HFFc6 (cell line): ENCODE data around the gene NCR1. TPM values are rescaled to one million over a fixed set of nuclear protein-coding genes. Genes with fewer than 3 reads are reported as not detected.
"Not testable (repeated sequence)": the region's sequence is repeated elsewhere in the genome, so short reads cannot be mapped to it uniquely, and the experiment has no call there.

Experiments
- DNase-seq: peaks from one replicate; pipeline ENCODE4 v3.0.0-alpha.2; 2018
- H3K27ac Mint-ChIP-seq: 2 replicates; pipeline ENCODE4 v1.8.0; 2020; ENCODE audit warnings: mild to moderate bottlenecking, mixed read lengths
- H3K27me3 Mint-ChIP-seq: 2 replicates; pipeline ENCODE4 v1.8.0; 2021; ENCODE audit warnings: mild to moderate bottlenecking, moderate library complexity, mixed read lengths; ENCODE audit not compliant: insufficient read depth
- H3K36me3 Mint-ChIP-seq: 2 replicates; pipeline ENCODE4 v1.8.0; 2021; ENCODE audit warnings: low read depth, mixed read lengths
- H3K4me1 Mint-ChIP-seq: 2 replicates; pipeline ENCODE4 v1.8.0; 2020; ENCODE audit warnings: low read depth, mixed read lengths
- H3K4me3 Mint-ChIP-seq: 2 replicates; pipeline ENCODE4 v1.8.0; 2020; ENCODE audit warnings: mild to moderate bottlenecking, moderate library complexity, mixed read lengths
- H3K9me3 Mint-ChIP-seq: 2 replicates; pipeline ENCODE4 v1.8.0; 2020; ENCODE audit warnings: mild to moderate bottlenecking, mixed read lengths
- total RNA-seq, 6 experiments: library from RNA; stranded (reverse); fragmentation: NEBNext Ultra II Directional; extraction: Animal tissue kit (Norgen Biotek cat#: 25700); gene quantifications; 2 replicates in 1 of 6; 3 replicates in 5 of 6; pipeline ENCODE4 v1.2.3, GENCODE V29; 2021
- TF ChIP-seq, protein P1 (sequence below): fragments of 200-600 bp; sonication (generic); IDR thresholded peaks from 2 replicates; pipeline ENCODE4 v1.5.0; 2021; ENCODE audit warnings: antibody characterized with exemption, mild to moderate bottlenecking

Gene NCR1
- total RNA-seq, 6 experiments from 2014 or later, result not detected

DNA sequence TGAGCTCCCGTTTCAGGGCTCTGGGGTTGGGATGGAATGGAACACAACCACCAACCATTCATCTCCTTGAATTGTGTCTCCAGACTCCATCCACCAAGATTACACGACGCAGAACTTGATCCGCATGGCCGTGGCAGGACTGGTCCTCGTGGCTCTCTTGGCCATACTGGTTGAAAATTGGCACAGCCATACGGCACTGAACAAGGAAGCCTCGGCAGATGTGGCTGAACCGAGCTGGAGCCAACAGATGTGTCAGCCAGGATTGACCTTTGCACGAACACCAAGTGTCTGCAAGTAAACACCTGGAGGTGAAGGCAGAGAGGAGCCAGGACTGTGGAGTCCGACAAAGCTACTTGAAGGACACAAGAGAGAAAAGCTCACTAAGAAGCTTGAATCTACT lies 16.4 kb upstream of the NCR1 start:
- Mint-ChIP-seq H3K4me3 (no peak overlapping the region), H3K27me3 (no peaks in the 10 kb centered on the region; the same call in 1 of the 2 replicates), H3K4me1 (no peaks in the 10 kb centered on the region), H3K36me3 (no peaks in the 10 kb centered on the region; the same call in none of the 2 replicates), H3K27ac (no peak overlapping the region), H3K9me3 (peaks cover 36% of the 10 kb centered on the region)
- no peak for DNase-seq
- TF ChIP-seq, protein P1, sequence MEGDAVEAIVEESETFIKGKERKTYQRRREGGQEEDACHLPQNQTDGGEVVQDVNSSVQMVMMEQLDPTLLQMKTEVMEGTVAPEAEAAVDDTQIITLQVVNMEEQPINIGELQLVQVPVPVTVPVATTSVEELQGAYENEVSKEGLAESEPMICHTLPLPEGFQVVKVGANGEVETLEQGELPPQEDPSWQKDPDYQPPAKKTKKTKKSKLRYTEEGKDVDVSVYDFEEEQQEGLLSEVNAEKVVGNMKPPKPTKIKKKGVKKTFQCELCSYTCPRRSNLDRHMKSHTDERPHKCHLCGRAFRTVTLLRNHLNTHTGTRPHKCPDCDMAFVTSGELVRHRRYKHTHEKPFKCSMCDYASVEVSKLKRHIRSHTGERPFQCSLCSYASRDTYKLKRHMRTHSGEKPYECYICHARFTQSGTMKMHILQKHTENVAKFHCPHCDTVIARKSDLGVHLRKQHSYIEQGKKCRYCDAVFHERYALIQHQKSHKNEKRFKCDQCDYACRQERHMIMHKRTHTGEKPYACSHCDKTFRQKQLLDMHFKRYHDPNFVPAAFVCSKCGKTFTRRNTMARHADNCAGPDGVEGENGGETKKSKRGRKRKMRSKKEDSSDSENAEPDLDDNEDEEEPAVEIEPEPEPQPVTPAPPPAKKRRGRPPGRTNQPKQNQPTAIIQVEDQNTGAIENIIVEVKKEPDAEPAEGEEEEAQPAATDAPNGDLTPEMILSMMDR, result no peak

DNA sequence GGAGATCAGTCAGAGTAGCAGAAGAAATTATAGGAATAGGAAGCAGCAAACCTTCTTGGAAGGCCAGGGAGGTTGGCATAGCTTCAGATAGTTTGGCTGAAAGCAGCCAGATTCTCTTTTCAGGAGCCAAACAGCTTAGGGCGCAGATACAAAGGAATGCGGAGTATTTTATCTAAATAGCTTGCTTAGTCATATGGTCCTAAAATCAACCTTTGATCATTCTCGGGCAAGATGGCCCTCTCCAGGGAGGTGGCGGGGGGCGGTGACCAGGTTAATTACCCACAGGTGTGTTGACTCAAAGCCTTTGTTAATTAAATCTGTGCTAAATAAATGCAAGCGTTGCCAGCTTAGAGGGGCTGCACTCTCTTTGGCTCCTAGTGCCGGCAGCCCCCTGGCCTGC lies 12.5 kb upstream of the NCR1 start:
- H3K9me3 Mint-ChIP-seq, result peaks cover 43% of the 10 kb centered on the region
- H3K36me3 Mint-ChIP-seq, result peaks cover 4% of the 10 kb centered on the region; the same call in 1 of the 2 replicates
- H3K27ac Mint-ChIP-seq, result no peak overlapping the region
- H3K27me3 Mint-ChIP-seq, result no peaks in the 10 kb centered on the region; the same call in none of the 2 replicates
- H3K4me1 Mint-ChIP-seq, result no peaks in the 10 kb centered on the region
- no peak overlapping the region for H3K4me3 Mint-ChIP-seq
- no peak for DNase-seq
- TF ChIP-seq, protein P1, result no peak

DNA sequence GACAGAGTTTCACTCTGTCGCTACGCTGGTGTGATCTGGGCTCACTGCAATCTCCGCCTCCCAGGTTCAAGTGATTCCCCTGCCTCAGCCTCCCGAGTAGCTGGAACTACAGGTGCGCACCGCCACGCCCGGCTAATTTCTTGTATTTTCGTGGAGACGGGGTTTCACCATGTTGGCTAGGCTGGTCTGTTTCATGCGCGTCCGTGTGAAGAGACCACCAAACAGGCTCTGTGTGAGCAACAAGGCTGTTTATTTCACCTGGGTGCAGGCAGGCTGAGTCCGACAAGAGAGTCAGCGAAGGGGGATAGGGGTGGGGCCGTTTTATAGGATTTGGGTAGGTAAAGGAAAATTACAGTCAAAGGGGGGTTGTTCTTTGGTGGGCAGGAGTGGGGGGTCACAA lies 11.8 kb upstream of the NCR1 start:
- not testable (repeated sequence) for DNase-seq, H3K27me3 Mint-ChIP-seq, H3K36me3 Mint-ChIP-seq, H3K4me1 Mint-ChIP-seq, H3K4me3 Mint-ChIP-seq, H3K27ac Mint-ChIP-seq
- peaks cover 50% of the 10 kb centered on the region for H3K9me3 Mint-ChIP-seq

DNA sequence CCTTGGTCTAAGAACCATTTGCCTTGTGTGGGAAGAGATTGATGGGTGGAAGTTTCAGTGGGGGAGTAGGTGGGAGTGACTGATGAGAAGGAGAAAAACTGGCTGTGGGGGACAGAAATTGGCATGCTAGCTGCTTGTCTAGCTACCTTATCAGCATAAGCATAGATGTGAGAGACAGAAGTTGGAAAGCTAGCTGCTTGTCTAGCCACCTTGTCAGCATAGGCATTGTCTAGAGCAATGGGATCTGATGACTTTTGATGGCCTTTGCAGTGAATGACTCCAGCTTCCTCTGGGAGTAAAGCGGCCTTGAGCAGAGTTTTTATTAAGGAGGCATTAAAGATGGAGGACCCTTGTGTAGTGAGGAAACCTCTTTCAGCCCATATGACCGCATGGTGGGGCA lies 9.9 kb upstream of the NCR1 start:
- 0 out of 2 replicates have a peak, but pooled peaks cover 10% of the 10 kb centered on the region for H3K36me3 Mint-ChIP-seq
- peaks cover 54% of the 10 kb centered on the region for H3K9me3 Mint-ChIP-seq
- no peak for DNase-seq
- no peaks in the 10 kb centered on the region for H3K4me1 Mint-ChIP-seq
- TF ChIP-seq, protein P1, result no peak
- peaks cover 1% of the 10 kb centered on the region for H3K27me3 Mint-ChIP-seq
- H3K27ac Mint-ChIP-seq, result no peak overlapping the region
- H3K4me3 Mint-ChIP-seq, result no peak overlapping the region

DNA sequence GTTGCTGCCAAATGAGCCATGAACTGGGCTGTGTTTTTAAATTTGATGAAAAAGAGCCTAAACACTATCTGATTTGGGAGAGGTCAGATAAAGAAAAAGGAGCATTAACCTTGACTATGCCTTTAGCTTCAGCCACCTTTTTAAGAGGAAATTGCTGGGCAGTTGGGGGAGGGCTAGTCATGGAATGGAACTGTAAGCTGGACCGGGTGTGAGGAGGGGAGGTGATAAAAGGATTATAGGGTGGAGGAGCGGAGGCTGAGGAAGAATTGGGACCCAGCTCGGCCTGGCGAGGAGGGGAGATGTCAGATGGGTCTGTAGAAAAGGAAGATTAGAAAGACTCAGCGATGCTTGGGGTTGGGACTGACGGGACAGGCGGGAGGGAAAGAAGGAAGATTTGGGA lies 7.3 kb upstream of the NCR1 start:
- DNase-seq, H3K4me3 Mint-ChIP-seq, H3K27ac Mint-ChIP-seq, H3K27me3 Mint-ChIP-seq, H3K4me1 Mint-ChIP-seq: not testable (repeated sequence)
- 0 out of 2 replicates have a peak, but pooled peaks cover 10% of the 10 kb centered on the region for H3K36me3 Mint-ChIP-seq
- H3K9me3 Mint-ChIP-seq, result peaks cover 57% of the 10 kb centered on the region

DNA sequence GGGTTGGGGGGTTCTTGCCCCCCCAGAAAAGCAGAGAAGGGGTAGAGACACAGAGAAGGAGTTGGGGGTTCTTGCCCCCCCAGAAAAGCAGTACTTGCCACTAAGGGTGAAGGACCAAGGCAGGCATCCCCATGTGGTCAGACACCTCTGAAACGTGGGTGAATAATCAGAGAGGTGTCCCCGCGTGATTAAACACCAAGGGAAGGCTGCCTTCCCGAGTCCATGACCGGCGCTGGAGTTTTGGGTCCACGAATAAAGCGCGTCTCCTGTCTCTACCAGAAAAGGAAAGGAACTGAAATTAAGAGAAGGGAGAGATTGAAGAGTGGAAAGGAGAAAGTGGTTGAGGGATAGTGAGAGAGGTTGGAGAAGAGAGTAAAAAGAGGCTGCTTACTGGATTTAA lies 6.3 kb upstream of the NCR1 start:
- Mint-ChIP-seq H3K36me3 (0 out of 2 replicates have a peak, but pooled peaks cover 10% of the 10 kb centered on the region), H3K9me3 (peaks cover 52% of the 10 kb centered on the region)
- not testable (repeated sequence) for H3K4me3 Mint-ChIP-seq, DNase-seq, H3K27ac Mint-ChIP-seq, H3K27me3 Mint-ChIP-seq, H3K4me1 Mint-ChIP-seq

DNA sequence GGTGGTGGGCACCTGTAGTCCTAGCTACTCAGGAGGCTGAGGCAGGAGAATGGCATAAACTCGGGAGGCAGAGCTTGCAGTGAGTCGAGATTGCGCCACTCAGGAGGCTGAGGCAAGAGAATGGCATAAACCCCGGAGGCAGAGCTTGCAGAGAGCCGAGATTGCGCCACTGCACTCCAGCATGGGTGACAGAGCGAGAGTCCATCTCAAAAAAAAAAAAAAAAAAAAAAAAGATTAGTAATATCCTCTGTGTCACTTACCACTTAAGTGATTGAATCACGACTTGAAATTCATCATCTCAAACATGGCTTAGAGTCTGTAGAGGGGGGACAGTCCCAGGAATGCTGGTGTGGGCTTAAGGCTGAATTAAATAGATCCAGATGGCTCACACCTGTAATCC lies 4.8 kb upstream of the NCR1 start:
- not testable (repeated sequence) for H3K27me3 Mint-ChIP-seq, H3K4me1 Mint-ChIP-seq, H3K4me3 Mint-ChIP-seq, DNase-seq, H3K27ac Mint-ChIP-seq
- peaks cover 58% of the 10 kb centered on the region for H3K9me3 Mint-ChIP-seq
- 0 out of 2 replicates have a peak, but pooled peaks cover 10% of the 10 kb centered on the region for H3K36me3 Mint-ChIP-seq

DNA sequence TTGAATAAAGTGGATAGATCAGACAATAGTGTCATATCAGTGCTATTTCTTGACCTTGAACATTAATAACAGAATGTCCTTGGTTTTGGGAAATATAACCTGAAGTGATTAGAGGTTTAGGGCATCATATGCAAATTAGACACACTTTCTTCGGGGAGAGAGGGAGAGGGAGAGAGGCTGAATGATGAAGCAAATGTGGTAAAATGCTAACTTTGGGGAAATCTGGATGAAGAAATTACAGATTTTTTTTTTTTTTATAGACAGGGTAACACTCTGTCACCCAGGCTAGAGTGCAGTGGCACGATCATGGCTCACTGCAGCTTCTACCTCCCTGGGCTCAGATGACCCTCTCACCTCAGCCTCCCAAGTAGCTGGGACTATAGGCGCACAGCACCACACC lies 3.9 kb upstream of the NCR1 start:
- TF ChIP-seq, protein P1, result no peak
- no peak for DNase-seq
- peaks cover 1% of the 10 kb centered on the region for H3K27me3 Mint-ChIP-seq
- peaks cover 52% of the 10 kb centered on the region for H3K9me3 Mint-ChIP-seq
- H3K36me3 Mint-ChIP-seq, result 0 out of 2 replicates have a peak, but pooled peaks cover 6% of the 10 kb centered on the region
- no peaks in the 10 kb centered on the region for H3K4me1 Mint-ChIP-seq
- H3K27ac Mint-ChIP-seq, result no peak overlapping the region
- no peak overlapping the region for H3K4me3 Mint-ChIP-seq
